Activated CD4-positive, alpha-beta memory T cell treated with anti-CD3 and anti-CD28 coated beads, Interleukin-2, amount 10 ng/mL, durations not matched to agents 7 days and 5 days (primary cell): ENCODE data around the gene MPV17L2. TPM values are rescaled to one million over a fixed set of nuclear protein-coding genes. Genes with fewer than 3 reads are reported as not detected.

Experiments
- CTCF ChIA-PET: fragments of 350-600 bp; sonication (Branson Sonifier 250); formaldehyde crosslinking; loops from one replicate; lab custom pipeline; 2021; ENCODE audit warnings: antibody characterized with exemption, inconsistent platforms; lab: Charles Lee
- POLR2A ChIA-PET: fragments of 350-600 bp; sonication (Branson Sonifier 250); formaldehyde crosslinking; loops from one replicate; lab custom pipeline; 2021; ENCODE audit warnings: antibody characterized with exemption; lab: Charles Lee
- DNase-seq: peaks from one replicate; pipeline ENCODE4 v3.0.0-alpha.2; 2020
- H3K27ac Mint-ChIP-seq: one replicate; pipeline ENCODE4 v1.8.0; 2021; ENCODE audit warnings: mild to moderate bottlenecking, mixed read lengths
- H3K27me3 Mint-ChIP-seq: one replicate; pipeline ENCODE4 v1.8.0; 2021; ENCODE audit warnings: mixed read lengths
- H3K36me3 Mint-ChIP-seq: one replicate; pipeline ENCODE4 v1.8.0; 2021; ENCODE audit warnings: low read depth, mixed read lengths
- H3K4me1 Mint-ChIP-seq: one replicate; pipeline ENCODE4 v1.8.0; 2021; ENCODE audit warnings: mixed read lengths
- H3K4me3 Mint-ChIP-seq: one replicate; pipeline ENCODE4 v1.8.0; 2021; ENCODE audit warnings: mild to moderate bottlenecking, mixed read lengths
- H3K9me3 Mint-ChIP-seq: one replicate; pipeline ENCODE4 v1.8.0; 2021; ENCODE audit warnings: mixed read lengths
- total RNA-seq, 2 experiments: library from RNA; stranded (reverse); gene quantifications; one replicate each; pipeline ENCODE4 v1.2.3, GENCODE V29; 2021

Gene MPV17L2
- total RNA-seq, 2 experiments from 2014 or later: 6.2 to 6.3 TPM

- Mint-ChIP-seq H3K4me3 (no peak overlapping the region), H3K9me3 (peaks cover 2% of the 10 kb centered on the region), H3K27ac (no peak overlapping the region), H3K4me1 (peaks cover 4% of the 10 kb centered on the region), H3K27me3 (peaks cover 36% of the 10 kb centered on the region), H3K36me3 (no peaks in the 10 kb centered on the region)
- POLR2A ChIA-PET: interaction anchor here (0.8 to 1.5 kb wide), 4 partner anchors 14 to 185 kb away, joined by 3 to 4 read pairs (median 3); partner anchors contain the start of genes JUND and SSBP4
- CTCF ChIA-PET: interaction anchor here (0.9 to 4.4 kb wide), 3 partner anchors 9 to 29 kb away, joined by 4 to 22 read pairs (median 11); no protein-coding TSS in a partner anchor
- peak; percentile 66 for DNase-seq
These were observed 40.3 kb downstream of the MPV17L2 start for GRCh38 chr19:18233224-18233825.

GRCh38 chr19:18234194-18234593 lies 41.2 kb downstream of the MPV17L2 start:
- ChIA-PET POLR2A (interaction anchor here (1.5 kb wide), 1 partner anchor 185 kb away, joined by 3 read pairs; the partner anchor contains the start of gene SSBP4), CTCF (interaction anchor here (2.7 to 4.4 kb wide), 2 partner anchors 10 to 17 kb away, joined by 11 to 22 read pairs; no protein-coding TSS in a partner anchor)
- peaks cover 2% of the 10 kb centered on the region for H3K9me3 Mint-ChIP-seq
- no peak for DNase-seq
- H3K27me3 Mint-ChIP-seq: peaks cover 39% of the 10 kb centered on the region
- no peak overlapping the region for H3K27ac Mint-ChIP-seq
- H3K4me1 Mint-ChIP-seq: peaks cover 4% of the 10 kb centered on the region
- H3K4me3 Mint-ChIP-seq: no peak overlapping the region
- H3K36me3 Mint-ChIP-seq: no peaks in the 10 kb centered on the region

DNA sequence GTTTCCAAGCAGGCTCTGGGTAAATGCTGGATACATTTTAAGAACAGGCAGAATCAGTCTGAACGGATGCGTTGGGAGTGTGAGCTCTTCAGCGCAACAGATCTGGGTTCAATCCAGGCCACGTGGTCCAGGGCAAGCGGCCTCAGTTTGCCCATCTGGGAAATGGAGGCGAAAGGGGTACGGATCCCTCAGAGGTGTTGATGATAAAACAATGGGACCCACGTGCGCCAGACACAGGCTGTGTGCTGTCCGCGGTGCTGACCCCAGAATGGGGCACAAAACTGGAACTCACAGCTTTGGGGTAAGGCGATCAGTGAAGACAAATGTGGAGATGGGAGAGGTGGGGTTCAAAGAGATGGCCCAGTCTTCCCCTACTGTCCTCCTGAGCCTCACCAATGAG lies 46.3 kb downstream of the MPV17L2 start:
- Mint-ChIP-seq H3K9me3 (no peaks in the 10 kb centered on the region), H3K27me3 (peaks cover 14% of the 10 kb centered on the region), H3K27ac (no peak overlapping the region), H3K4me1 (no peaks in the 10 kb centered on the region), H3K4me3 (no peak overlapping the region), H3K36me3 (no peaks in the 10 kb centered on the region)
- POLR2A ChIA-PET: no interaction called here
- no peak for DNase-seq
- CTCF ChIA-PET: interaction anchor here (0.5 to 1.6 kb wide), 3 partner anchors 13 to 350 kb away, joined by 4 to 6 read pairs (median 5); no protein-coding TSS in a partner anchor

DNA sequence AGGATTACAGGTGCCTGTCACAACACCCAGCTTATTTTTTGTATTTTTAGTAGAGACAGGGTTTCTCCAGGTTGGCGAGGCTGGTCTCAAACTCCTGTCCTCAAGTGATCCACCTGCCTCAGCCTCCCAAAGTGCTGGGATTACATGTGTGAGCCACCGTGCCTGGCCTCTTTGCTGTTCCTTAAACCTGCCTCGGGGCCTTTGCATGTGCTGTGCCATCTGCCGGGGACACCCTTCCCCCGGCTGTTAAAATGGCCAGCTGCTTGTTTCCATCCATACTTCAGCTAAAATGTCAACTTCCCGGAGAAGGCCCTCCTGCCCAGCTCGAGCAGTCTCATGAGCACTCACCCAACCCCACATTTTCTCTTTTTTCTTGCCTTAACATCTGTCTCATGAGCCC lies 52.3 kb downstream of the MPV17L2 start:
- Mint-ChIP-seq H3K36me3 (no peaks in the 10 kb centered on the region), H3K4me3 (no peak overlapping the region), H3K27me3 (peaks cover 12% of the 10 kb centered on the region), H3K27ac (no peak overlapping the region), H3K4me1 (no peaks in the 10 kb centered on the region), H3K9me3 (no peaks in the 10 kb centered on the region)
- ChIA-PET CTCF (interaction anchor here (0.9 to 1.3 kb wide), 2 partner anchors 22 to 132 kb away, joined by 3 read pairs; no protein-coding TSS in a partner anchor), POLR2A (interaction anchor here (1.0 to 1.4 kb wide), 3 partner anchors 16 to 153 kb away, joined by 3 read pairs; no protein-coding TSS in a partner anchor)
- DNase-seq: no peak

Other genes with a start within 250 kb of the MPV17L2 start
- gene KCNN1, start 226.1 kb upstream of the MPV17L2 start, total RNA-seq: not detected
- gene ARRDC2, start 185.0 kb upstream of the MPV17L2 start, total RNA-seq: 10 to 100 TPM; 60.7 to 62.0 TPM
- gene IL12RB1, start 106.3 kb upstream of the MPV17L2 start, total RNA-seq: 10 to 100 TPM; 66.1 to 70.6 TPM
- gene MAST3, start 95.4 kb upstream of the MPV17L2 start, total RNA-seq: 10 to 100 TPM; 29.2 to 29.9 TPM
- 10 to 100 TPM; 10.9 to 11.3 TPM for gene PIK3R2, start 40.1 kb upstream of the MPV17L2 start, total RNA-seq
- 10 to 100 TPM; 48.0 to 55.6 TPM for gene IFI30, start 19.4 kb upstream of the MPV17L2 start, total RNA-seq
- 1 to 10 TPM; 3.7 to 5.3 TPM for gene RAB3A, start 10.8 kb downstream of the MPV17L2 start, total RNA-seq
- under 1 TPM; 0.13 to 0.18 TPM for gene PDE4C, start 33.2 kb downstream of the MPV17L2 start, total RNA-seq
- gene IQCN, start 81.2 kb downstream of the MPV17L2 start, total RNA-seq: 1 to 10 TPM; 1.6 to 1.7 TPM
- 100 to 1,000 TPM; 390 to 402 TPM for gene JUND, start 88.4 kb downstream of the MPV17L2 start, total RNA-seq
- gene LSM4, start 129.9 kb downstream of the MPV17L2 start, total RNA-seq: 100 to 1,000 TPM; 180 to 186 TPM
- gene PGPEP1, start 147.4 kb downstream of the MPV17L2 start, total RNA-seq: 10 to 100 TPM; 42.7 to 44.0 TPM
- gene GDF15, start 192.9 kb downstream of the MPV17L2 start, total RNA-seq: not detected
- not detected for gene LRRC25, start 204.4 kb downstream of the MPV17L2 start, total RNA-seq
- gene SSBP4, start 226.2 kb downstream of the MPV17L2 start, total RNA-seq: 100 to 1,000 TPM; 140 to 153 TPM
- 10 to 100 TPM; 16.7 to 18.0 TPM for gene ISYNA1, start 244.9 kb downstream of the MPV17L2 start, total RNA-seq